ENCODE data around the gene S100A3.
A peak's percentile ranks its signal among the peaks of the same experiment; 100 is the strongest.

The S100A3 gene

GRCh38 chr1:153533689-153534201 lies 15.3 kb downstream of the S100A3 start:
- Histone ChIP-seq H3K4me1 (ENCODE audit: low read length) (peaks cover 29% of the 10 kb centered on the region), H3K4me3 (ENCODE audit: low read length) (no peak overlapping the region)

GRCh38 chr1:153532769-153533599 lies 16.1 kb downstream of the S100A3 start:
- TF ChIP-seq CTCF (IDR thresholded peaks at IDR 0.05; ENCODE audit: low read depth, low read length) = peak; percentile 96
- no peak for TF ChIP-seq EZH2phosphoT487 (IDR thresholded peaks at IDR 0.05; ENCODE audit: low read depth)
- Histone ChIP-seq H3K79me2 (ENCODE audit: low read length) (0 out of 2 replicates have a peak, but pooled peaks cover 2% of the 10 kb centered on the region), H3K4me2 (ENCODE audit: low read length) (peak overlapping the region; percentile 39), H4K20me1 (ENCODE audit: insufficient read depth, low read length) (no peaks in the 10 kb centered on the region), H3K27me3 (ENCODE audit: low read depth, low read length) (no peaks in the 10 kb centered on the region), H3K4me1 (ENCODE audit: low read length) (peaks cover 29% of the 10 kb centered on the region), H3K4me3 (ENCODE audit: low read length) (no peak overlapping the region), H2AFZ (ENCODE audit: low read depth, low read length) (no peak overlapping the region), H3K9me3 (ENCODE audit: insufficient read depth, low read length) (no peaks in the 10 kb centered on the region), H3K36me3 (replicated peaks; ENCODE audit: low read depth, low read length) (no peaks in the 10 kb centered on the region), H3K27ac (ENCODE audit: low read length) (no peak overlapping the region), H3K9ac (ENCODE audit: low read length) (no peak overlapping the region)

More at GRCh38 chr1:153533689-153534201, 15.3 kb downstream of the S100A3 start:
- H3K9ac ChIP-seq (ENCODE audit: low read length) = no peak overlapping the region
- no peak overlapping the region for H2AFZ ChIP-seq (ENCODE audit: low read depth, low read length)
- no peaks in the 10 kb centered on the region for H3K27me3 ChIP-seq (ENCODE audit: low read depth, low read length)
- no peak overlapping the region for H3K4me2 ChIP-seq (ENCODE audit: low read length)
- TF ChIP-seq EZH2phosphoT487 (IDR thresholded peaks at IDR 0.05; ENCODE audit: low read depth) (no peak), CTCF (IDR thresholded peaks at IDR 0.05; ENCODE audit: low read depth, low read length) (no peak)
- no peaks in the 10 kb centered on the region for H3K36me3 ChIP-seq (replicated peaks; ENCODE audit: low read depth, low read length)
- H3K9me3 ChIP-seq (ENCODE audit: insufficient read depth, low read length) = no peaks in the 10 kb centered on the region
- no peaks in the 10 kb centered on the region for H4K20me1 ChIP-seq (ENCODE audit: insufficient read depth, low read length)
- no peak overlapping the region for H3K27ac ChIP-seq (ENCODE audit: low read length)
- H3K79me2 ChIP-seq (ENCODE audit: low read length) = 0 out of 2 replicates have a peak, but pooled peaks cover 2% of the 10 kb centered on the region

- Histone ChIP-seq H3K27ac (ENCODE audit: low read length) (no peak overlapping the region), H3K9ac (ENCODE audit: low read length) (no peak overlapping the region), H3K9me3 (ENCODE audit: insufficient read depth, low read length) (no peaks in the 10 kb centered on the region), H3K4me2 (ENCODE audit: low read length) (no peak overlapping the region), H4K20me1 (ENCODE audit: insufficient read depth, low read length) (no peaks in the 10 kb centered on the region), H3K27me3 (ENCODE audit: low read depth, low read length) (no peaks in the 10 kb centered on the region), H3K36me3 (replicated peaks; ENCODE audit: low read depth, low read length) (no peaks in the 10 kb centered on the region), H3K4me1 (ENCODE audit: low read length) (peaks cover 29% of the 10 kb centered on the region), H3K79me2 (ENCODE audit: low read length) (0 out of 2 replicates have a peak, but pooled peaks cover 2% of the 10 kb centered on the region), H3K4me3 (ENCODE audit: low read length) (no peak overlapping the region), H2AFZ (ENCODE audit: low read depth, low read length) (no peak overlapping the region)
- TF ChIP-seq EZH2phosphoT487 (IDR thresholded peaks at IDR 0.05; ENCODE audit: low read depth) (no peak), CTCF (IDR thresholded peaks at IDR 0.05; ENCODE audit: low read depth, low read length) (no peak)
Observed at GRCh38 chr1:153532181-153532580, 16.9 kb downstream of the S100A3 start.

GRCh38 chr1:153531638-153532037 lies 17.4 kb downstream of the S100A3 start:
- no peak overlapping the region for H3K9ac ChIP-seq (ENCODE audit: low read length)
- peaks cover 25% of the 10 kb centered on the region for H3K4me1 ChIP-seq (ENCODE audit: low read length)
- H4K20me1 ChIP-seq (ENCODE audit: insufficient read depth, low read length) = no peaks in the 10 kb centered on the region
- no peaks in the 10 kb centered on the region for H3K27me3 ChIP-seq (ENCODE audit: low read depth, low read length)
- H3K9me3 ChIP-seq (ENCODE audit: insufficient read depth, low read length) = no peaks in the 10 kb centered on the region
- TF ChIP-seq EZH2phosphoT487 (IDR thresholded peaks at IDR 0.05; ENCODE audit: low read depth) (no peak), CTCF (IDR thresholded peaks at IDR 0.05; ENCODE audit: low read depth, low read length) (no peak)
- H3K27ac ChIP-seq (ENCODE audit: low read length) = no peak overlapping the region
- H3K79me2 ChIP-seq (ENCODE audit: low read length) = 0 out of 2 replicates have a peak, but pooled peaks cover 2% of the 10 kb centered on the region
- H2AFZ ChIP-seq (ENCODE audit: low read depth, low read length) = no peak overlapping the region
- no peak overlapping the region for H3K4me2 ChIP-seq (ENCODE audit: low read length)
- no peak overlapping the region for H3K4me3 ChIP-seq (ENCODE audit: low read length)
- no peaks in the 10 kb centered on the region for H3K36me3 ChIP-seq (replicated peaks; ENCODE audit: low read depth, low read length)
